ENCODE data around the gene FBXL16.

DNA sequence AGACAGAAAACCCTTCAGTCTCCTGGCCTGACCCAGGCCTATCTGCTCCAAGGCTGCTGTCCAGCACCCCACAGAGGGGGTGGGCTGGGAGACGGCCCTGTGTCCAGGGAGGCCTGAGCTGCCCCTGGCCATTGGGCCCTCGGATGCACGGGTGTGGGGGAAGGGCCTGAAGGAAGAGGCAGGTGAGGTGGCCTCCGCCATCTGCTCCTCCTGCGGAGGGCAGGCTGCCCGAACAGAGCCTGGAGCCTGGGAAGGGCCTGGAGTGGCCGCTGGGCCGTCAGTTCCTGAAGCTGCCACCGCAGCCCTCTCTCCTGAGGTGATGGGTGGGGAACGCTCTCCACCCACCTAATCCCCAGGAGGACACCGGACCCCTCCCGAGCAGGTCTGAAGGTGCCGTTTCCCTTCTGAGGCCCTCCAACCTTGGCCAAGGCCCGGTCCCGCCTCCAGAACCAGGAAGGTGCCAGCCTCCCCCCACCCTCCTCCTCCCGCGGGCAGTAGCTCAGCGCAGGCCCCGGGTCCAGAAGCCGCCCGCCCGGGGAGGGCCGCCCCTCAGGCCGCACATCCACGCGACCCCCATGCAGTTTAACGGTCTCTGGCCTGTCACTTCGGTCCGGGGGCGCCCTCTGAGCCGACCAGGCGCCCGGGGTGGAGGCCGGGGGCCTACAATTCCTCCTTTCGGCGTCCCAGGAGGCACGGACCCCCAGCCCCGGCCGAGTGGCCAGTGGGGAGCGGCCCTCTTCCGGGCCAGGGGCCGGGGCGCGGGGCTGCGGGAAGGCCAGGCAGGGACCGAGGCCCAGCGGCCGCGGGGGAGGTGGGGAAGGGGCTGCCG is 835 bp downstream of the FBXL16 start:
- TF ChIP-seq, protein P1, sequence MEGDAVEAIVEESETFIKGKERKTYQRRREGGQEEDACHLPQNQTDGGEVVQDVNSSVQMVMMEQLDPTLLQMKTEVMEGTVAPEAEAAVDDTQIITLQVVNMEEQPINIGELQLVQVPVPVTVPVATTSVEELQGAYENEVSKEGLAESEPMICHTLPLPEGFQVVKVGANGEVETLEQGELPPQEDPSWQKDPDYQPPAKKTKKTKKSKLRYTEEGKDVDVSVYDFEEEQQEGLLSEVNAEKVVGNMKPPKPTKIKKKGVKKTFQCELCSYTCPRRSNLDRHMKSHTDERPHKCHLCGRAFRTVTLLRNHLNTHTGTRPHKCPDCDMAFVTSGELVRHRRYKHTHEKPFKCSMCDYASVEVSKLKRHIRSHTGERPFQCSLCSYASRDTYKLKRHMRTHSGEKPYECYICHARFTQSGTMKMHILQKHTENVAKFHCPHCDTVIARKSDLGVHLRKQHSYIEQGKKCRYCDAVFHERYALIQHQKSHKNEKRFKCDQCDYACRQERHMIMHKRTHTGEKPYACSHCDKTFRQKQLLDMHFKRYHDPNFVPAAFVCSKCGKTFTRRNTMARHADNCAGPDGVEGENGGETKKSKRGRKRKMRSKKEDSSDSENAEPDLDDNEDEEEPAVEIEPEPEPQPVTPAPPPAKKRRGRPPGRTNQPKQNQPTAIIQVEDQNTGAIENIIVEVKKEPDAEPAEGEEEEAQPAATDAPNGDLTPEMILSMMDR (IDR thresholded peaks at IDR 0.05; ENCODE audit: low read length): no peak
- no peak for TF ChIP-seq EZH2 (IDR thresholded peaks at IDR 0.05; ENCODE audit: borderline replicate concordance, low read length)

All from OCI-LY1 (cell line).